B cell (primary cell): ENCODE measurements around the gene FMNL3. TPM values are rescaled to one million over a fixed set of nuclear protein-coding genes. Genes with fewer than 3 reads are reported as not detected.
"Not testable (repeated sequence)": the region's sequence is repeated elsewhere in the genome, so short reads cannot be mapped to it uniquely, and the experiment has no call there.

Experiments used
- ATAC-seq: fragments of 200-7000 bp; cut with Tn5 transposase; one replicate; pipeline ENCODE4 v1.10.0; 2021; ENCODE audit warnings: low read depth, mild to moderate bottlenecking, moderate number of reproducible peaks, moderate library complexity
- CTCF ChIA-PET: fragments of 350-600 bp; sonication (Branson Sonifier 250); formaldehyde crosslinking; loops from one replicate; lab custom pipeline; 2021; ENCODE audit warnings: antibody characterized with exemption, inconsistent platforms; lab: Charles Lee
- POLR2A ChIA-PET: fragments of 350-600 bp; sonication (Branson Sonifier 250); formaldehyde crosslinking; loops from one replicate; lab custom pipeline; 2021; ENCODE audit warnings: antibody characterized with exemption; lab: Charles Lee
- DNase-seq: peaks from one replicate; pipeline ENCODE4 v3.0.0; 2013
- H2AFZ ChIP-seq: 2 replicates; pipeline ENCODE4 v1.6.1; 2012; ENCODE audit warnings: mild to moderate bottlenecking, low read depth, low read length; ENCODE audit not compliant: insufficient read depth, poor library complexity, severe bottlenecking
- H3K27ac ChIP-seq, 2 donors: 1 replicate in 1 of 2; 2 replicates in 1 of 2; pipeline ENCODE4 v1.5.1; 2012 to 2013; ENCODE audit warnings: low read length in 2 of 2, mild to moderate bottlenecking in 2 of 2, moderate library complexity in 1 of 2
- H3K27me3 ChIP-seq, 4 experiments: fragments of 200-600 bp in 1 of 4; sonication (generic) in 1 of 4; replicated peaks in 1 of 4; 1 replicate in 2 of 4; 2 replicates in 2 of 4; pipeline versions ENCODE4 v1.6.1 to v1.7.0; 2013 to 2016; ENCODE audit warnings: low read length in 3 of 4, mild to moderate bottlenecking in 2 of 4, mixed read lengths in 1 of 4, moderate library complexity in 1 of 4; ENCODE audit not compliant: insufficient read depth in 4 of 4, control insufficient read depth in 3 of 4; ENCODE audit errors: control extremely low read depth in 1 of 4
- H3K36me3 ChIP-seq, 2 experiments: replicated peaks in 1 of 2; 1 replicate in 1 of 2; 2 replicates in 1 of 2; pipeline versions ENCODE4 v1.6.1 to v1.7.1; 2013; ENCODE audit warnings: low read length in 1 of 2; ENCODE audit not compliant: insufficient read depth in 2 of 2, control insufficient read depth in 1 of 2; ENCODE audit errors: control extremely low read depth in 1 of 2, extremely low read depth in 1 of 2
- H3K4me1 ChIP-seq, 2 donors: fragments of 200-600 bp in 1 of 2; sonication (generic) in 1 of 2; 1 replicate in 1 of 2; 2 replicates in 1 of 2; pipeline versions ENCODE4 v1.5.1 to v1.6.1; 2013 to 2017; ENCODE audit warnings: low read length in 2 of 2; ENCODE audit not compliant: control insufficient read depth in 2 of 2, insufficient read depth in 2 of 2
- H3K4me2 ChIP-seq: replicated peaks from 2 replicates; pipeline ENCODE3; 2012; ENCODE audit warnings: mild to moderate bottlenecking, low read depth, low read length; ENCODE audit not compliant: poor library complexity, severe bottlenecking
- H3K4me3 ChIP-seq, 5 experiments: fragments of 200-600 bp in 1 of 5; sonication (generic) in 1 of 5; 1 replicate in 3 of 5; 2 replicates in 2 of 5; pipeline versions ENCODE4 v1.5.1 to v1.7.0; 2011 to 2016; ENCODE audit warnings: low read length in 4 of 5, mild to moderate bottlenecking in 4 of 5, low read depth in 2 of 5, control low read depth in 1 of 5, moderate library complexity in 1 of 5; ENCODE audit not compliant: insufficient read depth in 1 of 5; ENCODE audit errors: control extremely low read depth in 1 of 5, extremely low read depth in 1 of 5
- H3K79me2 ChIP-seq: fragments of 200-600 bp; sonication (generic); one replicate; pipeline ENCODE4 v1.6.0; 2016; ENCODE audit warnings: low read length; ENCODE audit not compliant: control insufficient read depth, insufficient read depth
- H3K9ac ChIP-seq: fragments of 200-600 bp; sonication (generic); 2 replicates; pipeline ENCODE4 v1.6.1; 2017; ENCODE audit warnings: mild to moderate bottlenecking, low read length, moderate library complexity
- H3K9me3 ChIP-seq, 3 donors: one replicate each; pipeline versions ENCODE4 v1.6.1 to v1.7.1; 2013; ENCODE audit warnings: low read length in 2 of 3; ENCODE audit not compliant: control insufficient read depth in 2 of 3, insufficient read depth in 1 of 3; ENCODE audit errors: control extremely low read depth in 1 of 3
- H4K20me1 ChIP-seq: 2 replicates; pipeline ENCODE4 v1.6.0; 2012; ENCODE audit warnings: mild to moderate bottlenecking, low read length; ENCODE audit not compliant: insufficient read depth, control insufficient read depth, poor library complexity, severe bottlenecking
- H3K27ac Mint-ChIP-seq: one replicate; pipeline ENCODE4 v1.8.0; 2021; ENCODE audit warnings: mixed read lengths
- H3K27me3 Mint-ChIP-seq: one replicate; pipeline ENCODE4 v1.8.0; 2021; ENCODE audit warnings: mixed read lengths
- H3K4me1 Mint-ChIP-seq: one replicate; pipeline ENCODE4 v1.8.0; 2021; ENCODE audit warnings: mixed read lengths
- H3K4me3 Mint-ChIP-seq: one replicate; pipeline ENCODE4 v1.8.0; 2021; ENCODE audit warnings: mixed read lengths
- H3K9me3 Mint-ChIP-seq: one replicate; pipeline ENCODE4 v1.8.0; 2022; ENCODE audit warnings: mixed read lengths; ENCODE audit not compliant: insufficient read depth
- CTCF ChIP-seq: fragments of 200-600 bp; IDR thresholded peaks from one replicate; pipeline ENCODE4 v1.8.0; 2022; ENCODE audit warnings: antibody characterized with exemption, mild to moderate bottlenecking
- EZH2 ChIP-seq: IDR thresholded peaks from 2 replicates; pipeline ENCODE4 v1.6.1; 2012; ENCODE audit warnings: borderline replicate concordance, low read depth, mild to moderate bottlenecking, moderate library complexity, low read length; ENCODE audit not compliant: insufficient read depth, poor library complexity, severe bottlenecking
- WGBS: methylation state at CpG from one replicate; pipeline ENCODE4 v1.1.5; 2013; ENCODE audit warnings: missing lambda C conversion rate; ENCODE audit not compliant: insufficient coverage; 5-methylcytosine and 5-hydroxymethylcytosine counted together
- intact Hi-C: fragments of 100-400 bp; cut with micrococcal nuclease; formaldehyde crosslinking; loops from one replicate; pipeline ENCODE4 v1.10.0; 2022
- polyA plus RNA-seq: library from polyadenylated mRNA; depleted of rRNA; stranded (reverse); fragments of >200 nt; gene quantifications from 2 replicates; pipeline ENCODE4 v1.2.3, GENCODE V29; 2012
- total RNA-seq, 2 donors: library from RNA; stranded (reverse); fragments of 120-200 nt in 1 of 2; gene quantifications; 1 replicate in 1 of 2; 2 replicates in 1 of 2; pipeline versions ENCODE4 v1.2.3 to v1.2.4, GENCODE V29; 2013 to 2022

FMNL3 gene
- total and polyA plus RNA-seq, 2 donors (not counting 1 experiment from before 2014, with no cell fraction given), result 19.3 to 69.9 TPM

- Histone ChIP-seq H3K9me3 (peaks cover 0 to 15% (median 1%) of the 10 kb centered on the region in 3 donors), H3K27ac (no peak overlapping the region), H3K9ac (no peak overlapping the region), H4K20me1 (no peaks in the 10 kb centered on the region), H3K4me3 (no peak overlapping the region), H2AFZ (no peak overlapping the region), H3K4me1 (no peaks in the 10 kb centered on the region), H3K36me3 (no peaks in the 10 kb centered on the region), H3K79me2 (no peaks in the 10 kb centered on the region), H3K27me3 (no peaks in the 10 kb centered on the region), H3K4me2 (no peak overlapping the region)
- no CpG with 5 or more reads among the region's 1 CpG for WGBS
- no peak for ATAC-seq
- peaks cover 21% of the 10 kb centered on the region for H3K27me3 Mint-ChIP-seq
- POLR2A ChIA-PET, result no interaction called here
- DNase-seq, result no peak
- no peaks in the 10 kb centered on the region for H3K9me3 Mint-ChIP-seq
- no peak overlapping the region for H3K4me3 Mint-ChIP-seq
- CTCF ChIA-PET, result no interaction called here
- intact Hi-C loops, result no loop called here
- H3K27ac Mint-ChIP-seq, result no peak overlapping the region
- no peaks in the 10 kb centered on the region for H3K4me1 Mint-ChIP-seq
- no peak for TF ChIP-seq CTCF
- TF ChIP-seq EZH2, result no peak
These were observed 97.4 kb downstream of the FMNL3 start for GRCh38 chr12:49609875-49610154.

DNA sequence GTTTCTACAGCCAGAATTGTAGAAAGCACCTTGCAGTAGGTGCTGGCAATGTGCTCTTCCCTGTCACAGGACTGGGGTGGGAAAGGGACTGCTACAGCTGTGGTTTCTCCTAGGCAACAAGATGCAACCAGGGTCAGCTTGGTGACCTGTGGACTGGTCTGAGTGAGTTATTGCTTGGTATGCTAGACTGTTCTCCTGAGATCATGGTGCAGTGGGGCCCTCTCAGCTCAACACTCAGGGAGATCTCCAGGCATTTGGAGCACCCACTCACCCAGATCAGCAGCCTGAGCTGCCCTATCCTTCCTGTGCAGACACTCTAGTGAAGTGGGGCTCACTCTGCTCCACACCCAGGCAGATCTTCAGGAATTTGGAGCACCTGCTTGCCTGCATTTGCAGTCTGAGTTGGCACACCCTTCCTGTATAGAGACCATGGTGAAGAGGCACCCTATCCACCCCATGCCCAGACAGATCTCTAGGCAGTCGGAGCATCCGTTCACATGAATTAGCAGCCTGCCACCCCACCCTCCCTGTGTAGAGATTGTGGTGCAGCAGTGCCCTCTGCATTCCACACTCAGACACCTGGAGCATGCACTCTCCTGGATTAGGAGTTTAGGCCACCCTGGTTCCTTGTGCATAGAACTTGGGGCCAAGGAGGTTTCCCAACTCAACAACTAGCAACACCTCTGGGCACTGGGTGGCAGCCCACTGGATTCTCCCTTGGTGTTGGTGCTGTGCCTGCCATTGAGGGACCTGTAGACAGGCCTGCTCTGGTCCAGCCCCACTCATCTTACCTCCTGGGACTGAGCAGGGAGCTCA, 97.9 kb downstream of the FMNL3 start:
- intact Hi-C loops, result no loop called here
- ATAC-seq (no peak), DNase-seq (no peak)
- no peak overlapping the region for H3K9ac ChIP-seq
- H3K4me3 ChIP-seq, result no peak overlapping the region
- POLR2A ChIA-PET, result no interaction called here
- TF ChIP-seq CTCF (no peak), EZH2 (no peak)
- no peak overlapping the region for H3K27ac ChIP-seq
- Mint-ChIP-seq H3K4me1 (no peaks in the 10 kb centered on the region), H3K9me3 (no peaks in the 10 kb centered on the region), H3K27ac (no peak overlapping the region), H3K27me3 (peaks cover 17% of the 10 kb centered on the region), H3K4me3 (no peak overlapping the region)
- CTCF ChIA-PET, result no interaction called here
- no CpG with 5 or more reads among the region's 2 CpGs for WGBS
- no peak overlapping the region for H2AFZ ChIP-seq
- no peaks in the 10 kb centered on the region for H3K79me2 ChIP-seq
- H3K4me1 ChIP-seq, result no peaks in the 10 kb centered on the region
- no peaks in the 10 kb centered on the region for H4K20me1 ChIP-seq
- H3K36me3 ChIP-seq, result no peaks in the 10 kb centered on the region
- no peak overlapping the region for H3K4me2 ChIP-seq
- H3K9me3 ChIP-seq, result peaks cover 0 to 15% (median 1%) of the 10 kb centered on the region in 3 donors
- H3K27me3 ChIP-seq, result no peaks in the 10 kb centered on the region

- H2AFZ ChIP-seq, H3K36me3 ChIP-seq, H3K27ac Mint-ChIP-seq, intact Hi-C loops, DNase-seq, H3K9me3 Mint-ChIP-seq, H3K9me3 ChIP-seq, H3K4me1 ChIP-seq, H3K27me3 Mint-ChIP-seq, H3K27ac ChIP-seq, ATAC-seq, H3K79me2 ChIP-seq, H3K4me1 Mint-ChIP-seq, H3K4me2 ChIP-seq, POLR2A ChIA-PET, H3K4me3 ChIP-seq, H3K4me3 Mint-ChIP-seq, H3K9ac ChIP-seq, H3K27me3 ChIP-seq, H4K20me1 ChIP-seq: not testable (repeated sequence)
- CTCF ChIA-PET, result interaction anchor here (0.6 kb wide), 1 partner anchor 541 kb away, joined by 3 read pairs; no protein-coding TSS in a partner anchor
- no CpG with 5 or more reads among the region's 4 CpGs for WGBS
These were observed 101.7 kb downstream of the FMNL3 start, which contains the start of gene FAM186B for GRCh38 chr12:49605539-49605938. FAM186B (minus strand) TSS chr12:49605639; CDS start chr12:49605477, 162 bp downstream.
